ENCODE data around the gene EIF3D. TPM values are rescaled to one million over a fixed set of nuclear protein-coding genes. Genes with fewer than 3 reads are reported as not detected.

The EIF3D gene
- polyA plus RNA-seq, 5 donors: 233 to 291 (median 263) TPM

DNA sequence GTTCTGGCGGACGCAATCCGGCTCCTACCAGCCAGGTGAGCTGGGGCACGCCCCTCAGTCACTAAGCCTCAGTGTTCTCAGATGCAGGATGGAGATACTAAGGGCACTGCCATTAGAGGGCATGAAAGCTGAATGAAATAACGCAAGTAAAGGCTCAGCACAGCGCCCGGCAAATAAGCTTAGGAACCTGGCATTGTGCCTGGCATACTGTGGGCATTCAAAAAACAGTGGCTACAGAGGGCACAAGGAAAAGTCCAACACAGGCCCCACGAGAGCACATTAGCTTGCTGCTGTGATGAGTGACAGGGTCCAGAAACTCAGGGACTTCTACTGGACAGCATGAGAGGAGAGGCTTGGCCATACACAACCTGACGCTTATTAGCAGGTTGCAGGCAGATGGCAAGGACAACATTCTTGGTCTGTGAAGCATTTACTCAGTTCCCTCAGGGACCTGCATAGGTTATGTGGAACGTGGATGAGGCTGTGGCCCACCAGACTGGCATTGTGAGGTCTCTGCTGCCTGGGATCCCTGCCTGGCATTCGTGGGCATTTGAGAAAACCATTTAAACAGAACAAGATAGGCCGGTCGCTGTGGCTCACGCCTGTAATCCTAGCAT, 59.8 kb downstream of the EIF3D start:
- no peak for DNase-seq

DNA sequence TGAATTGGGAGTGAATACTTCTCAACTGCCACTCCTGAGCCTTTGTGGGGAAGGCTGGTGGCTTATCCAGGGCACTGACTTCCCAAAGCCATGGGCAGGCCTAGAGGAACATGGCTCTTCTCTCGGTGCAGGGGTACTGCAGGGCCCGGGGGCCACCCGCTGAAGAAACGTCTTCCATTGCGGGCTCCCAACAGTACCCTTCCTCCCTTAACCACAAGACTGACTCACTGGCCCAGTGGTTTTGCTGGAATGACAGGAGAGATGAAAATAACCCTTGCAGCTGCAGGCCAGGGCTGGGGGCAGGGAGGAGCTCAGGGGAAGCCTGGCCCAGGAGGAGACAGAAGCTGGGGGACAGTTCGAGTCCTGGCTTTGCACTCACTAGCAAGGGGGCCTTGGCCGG, 61.0 kb downstream of the EIF3D start:
- no peak for DNase-seq

DNA sequence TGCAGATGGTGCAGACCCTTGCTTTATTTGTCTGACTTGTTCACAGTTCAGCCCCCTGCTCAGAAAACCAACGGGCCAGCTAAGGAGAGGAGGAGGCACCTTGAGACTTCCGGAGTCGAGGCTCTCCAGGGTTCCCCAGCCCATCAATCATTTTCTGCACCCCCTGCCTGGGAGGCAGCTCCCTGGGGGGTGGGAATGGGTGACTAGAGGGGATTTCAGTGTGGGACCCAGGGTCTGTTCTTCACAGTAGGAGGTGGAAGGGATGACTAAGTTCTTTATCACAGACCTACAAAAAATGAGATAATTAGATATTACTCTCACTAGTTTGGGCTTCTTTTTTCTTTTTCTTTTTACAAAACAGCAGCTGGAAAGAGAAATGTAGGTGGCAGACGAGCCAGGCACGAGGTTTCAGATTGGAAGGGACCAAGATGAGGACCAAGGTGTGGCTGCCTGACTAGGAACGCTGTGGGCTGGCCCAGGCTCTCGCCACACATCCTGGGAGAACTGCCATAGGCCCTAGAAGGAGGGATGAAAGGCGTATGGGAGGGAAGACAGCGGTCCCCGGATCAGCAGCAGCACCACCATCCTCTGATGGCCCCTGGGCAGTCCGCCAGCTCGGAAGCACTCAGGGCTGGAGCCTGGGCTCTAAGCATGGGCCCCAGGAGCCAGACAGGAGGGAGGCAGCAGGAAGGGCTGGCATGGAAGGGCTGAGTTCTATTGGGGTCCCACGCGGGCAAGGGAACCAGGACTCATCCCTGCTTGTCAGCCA, 61.7 kb downstream of the EIF3D start:
- DNase-seq: no peak

DNA sequence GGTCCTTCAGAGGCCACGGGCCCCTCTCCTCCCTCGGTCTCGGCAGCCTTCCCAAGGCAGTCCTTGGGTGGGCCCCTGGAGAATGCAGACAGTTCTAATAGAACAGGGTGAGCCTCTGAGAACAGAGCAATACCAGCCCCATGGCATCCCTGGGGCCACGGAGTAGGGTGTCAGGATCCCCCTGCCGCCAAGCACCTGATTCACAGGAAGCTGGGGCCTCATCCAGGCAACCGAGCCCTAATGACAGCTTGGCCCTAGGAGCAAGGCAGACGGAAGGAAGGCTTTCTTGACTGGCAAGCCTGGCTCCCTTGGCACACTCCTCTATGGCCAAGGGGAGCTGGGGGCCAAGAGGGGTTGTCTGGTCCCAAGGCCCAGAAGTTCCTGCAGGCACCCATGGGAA, 62.7 kb downstream of the EIF3D start:
- no peak for DNase-seq

GRCh38 chr22:36465232-36466021, 63.5 kb downstream of the EIF3D start:
- DNase-seq: no peak

- DNase-seq: no peak
Observed at GRCh38 chr22:36464715-36465231, 64.2 kb downstream of the EIF3D start.

DNA sequence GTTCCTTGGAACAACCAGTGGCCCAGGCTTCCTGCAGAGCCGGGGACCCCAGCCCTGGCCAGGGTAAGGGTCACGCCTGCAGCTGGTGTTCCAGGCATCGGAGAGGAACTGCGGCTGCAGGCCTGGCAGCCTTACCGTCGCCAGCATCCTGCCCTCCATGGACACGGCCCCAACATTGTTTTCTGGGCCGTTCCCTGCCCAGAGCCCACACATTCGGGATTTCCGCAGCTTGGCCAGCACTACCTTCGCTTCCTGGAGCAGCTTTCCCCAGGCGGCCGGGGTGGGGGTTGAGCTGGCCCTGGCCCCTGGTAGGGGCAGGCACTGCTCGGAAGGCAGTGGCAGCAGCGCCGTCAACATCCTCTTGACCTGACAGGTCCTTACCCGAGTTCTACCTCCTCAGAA, 65.2 kb downstream of the EIF3D start:
- DNase-seq: no peak

DNA sequence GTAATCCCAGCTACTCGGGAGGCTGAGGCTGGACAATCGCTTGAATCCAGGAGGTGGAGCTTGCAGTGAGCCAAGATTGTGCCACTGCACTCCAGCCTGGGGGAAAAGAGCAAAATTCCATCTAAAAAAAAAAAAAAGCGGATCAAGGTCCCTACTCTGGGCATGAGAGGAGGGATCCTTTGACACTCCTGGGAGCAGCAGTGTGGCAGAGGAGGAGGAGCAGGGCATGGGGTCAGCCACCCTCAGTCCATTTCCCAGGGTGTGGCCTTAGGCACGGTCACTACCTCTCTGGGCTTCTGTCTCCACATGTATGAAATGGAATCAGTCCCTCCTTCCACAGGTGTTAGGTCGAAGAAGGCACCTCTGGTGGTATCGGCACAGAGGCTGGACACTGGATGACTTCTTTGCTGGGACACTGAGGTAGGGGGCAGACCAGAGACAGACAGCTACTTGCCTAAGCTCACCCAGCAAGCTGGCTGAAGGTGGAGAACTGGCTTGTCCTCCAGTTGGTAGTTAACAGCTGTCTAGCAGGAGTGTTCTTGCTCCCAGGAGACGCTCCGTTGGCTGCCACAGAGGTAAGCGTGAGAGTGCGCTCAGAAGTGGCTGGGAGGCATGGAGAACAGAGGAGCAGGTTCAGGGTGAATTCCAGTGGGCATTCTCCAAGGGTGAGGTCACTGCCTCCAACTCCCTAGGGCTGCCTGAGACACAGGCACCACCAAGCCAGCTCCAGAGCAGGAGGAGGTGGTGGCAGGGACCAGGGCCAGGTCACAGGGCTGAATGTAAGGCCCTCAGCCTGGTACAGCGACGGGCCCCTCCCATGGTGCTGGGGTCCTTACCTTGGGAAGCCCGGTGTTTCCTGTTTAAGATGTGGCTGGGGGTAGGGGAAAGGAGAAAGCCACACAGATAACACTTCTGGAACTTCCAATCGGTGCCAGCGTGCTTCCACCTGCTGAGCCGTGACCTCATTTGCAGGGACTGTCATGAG, 67.0 kb downstream of the EIF3D start:
- peak; percentile 62 to 70 for DNase-seq

Other genes with a start within 250 kb of the EIF3D start
- 100 to 1,000 TPM; 171 to 285 (median 216) TPM for gene MYH9, start 141.2 kb downstream of the EIF3D start, polyA plus RNA-seq (ENCODE audit: insufficient read depth in 1 of 5, insufficient read length in 5 of 5, low replicate concordance in 1 of 5)
- gene TXN2, start 47.5 kb downstream of the EIF3D start, polyA plus RNA-seq (ENCODE audit: insufficient read depth in 1 of 5, insufficient read length in 5 of 5, low replicate concordance in 1 of 5): 100 to 1,000 TPM; 107 to 118 (median 111) TPM
- 10 to 100 TPM; 15.5 to 23.4 (median 18.5) TPM for gene FOXRED2, start 22.1 kb downstream of the EIF3D start, polyA plus RNA-seq (ENCODE audit: insufficient read depth in 1 of 5, insufficient read length in 5 of 5, low replicate concordance in 1 of 5)
- not detected for gene CACNG2, start 174.6 kb upstream of the EIF3D start, polyA plus RNA-seq (ENCODE audit: insufficient read depth in 1 of 5, insufficient read length in 5 of 5, low replicate concordance in 1 of 5)
- gene IFT27, start 247.0 kb upstream of the EIF3D start, polyA plus RNA-seq (ENCODE audit: insufficient read depth in 1 of 5, insufficient read length in 5 of 5, low replicate concordance in 1 of 5): 10 to 100 TPM; 42.4 to 52.2 (median 50.1) TPM